CD4-positive, alpha-beta T cell treated with Interleukin-6 at 100 ng/mL for 8 hours (primary cell): Measurements from ENCODE around the gene PRSS36.
"Not testable (repeated sequence)": the region's sequence is repeated elsewhere in the genome, so short reads cannot be mapped to it uniquely, and the experiment has no call there.

Source experiments
- DNase-seq: peaks from one replicate; pipeline ENCODE4 v3.0.0-alpha.2; 2020; ENCODE audit warnings: mixed read lengths, low spot score

PRSS36 gene

GRCh38 chr16:31120129-31120528 is 29.7 kb downstream of the PRSS36 start:
- DNase-seq = no peak

- no peak for DNase-seq
These were observed 31.4 kb downstream of the PRSS36 start for GRCh38 chr16:31118223-31119155.

- peak; percentile 98 for DNase-seq
These were observed 32.3 kb downstream of the PRSS36 start, which contains the start of gene KAT8 for GRCh38 chr16:31117384-31118222. Gene KAT8 (plus strand): TSS chr16:31117664. CDS start chr16:31117682, 18 bp downstream.

- no peak for DNase-seq
These were observed 35.4 kb downstream of the PRSS36 start for GRCh38 chr16:31114468-31114867.

- DNase-seq = no peak
These were observed 36.4 kb downstream of the PRSS36 start for GRCh38 chr16:31113121-31114120.

- DNase-seq = no peak
These were observed 37.2 kb downstream of the PRSS36 start for GRCh38 chr16:31112711-31113110.

GRCh38 chr16:31111881-31112466 is 37.9 kb downstream of the PRSS36 start:
- DNase-seq = no peak

- no peak for DNase-seq
These were observed 39.5 kb downstream of the PRSS36 start for GRCh38 chr16:31110106-31111034.

GRCh38 chr16:31109622-31110021 is 40.2 kb downstream of the PRSS36 start:
- no peak for DNase-seq

GRCh38 chr16:31108794-31109558 is 40.9 kb downstream of the PRSS36 start:
- DNase-seq = no peak

- DNase-seq = peak; percentile 59
These were observed 41.7 kb downstream of the PRSS36 start, which contains the start of gene BCKDK for GRCh38 chr16:31108035-31108793. Gene BCKDK (plus strand): TSS chr16:31108386. CDS start chr16:31109224, 838 bp downstream.

GRCh38 chr16:31107465-31107867 is 42.4 kb downstream of the PRSS36 start:
- no peak for DNase-seq

GRCh38 chr16:31106509-31107464 is 43.1 kb downstream of the PRSS36 start:
- no peak for DNase-seq

- peak; percentile 67 for DNase-seq
These were observed 44.1 kb downstream of the PRSS36 start for GRCh38 chr16:31105677-31106213.

- DNase-seq = not testable (repeated sequence)
These were observed 48.8 kb downstream of the PRSS36 start for GRCh38 chr16:31100876-31101641.
